Natural killer cell (primary cell): ENCODE measurements around the gene BRPF3. TPM values are rescaled to one million over a fixed set of nuclear protein-coding genes. Genes with fewer than 3 reads are reported as not detected.

Experiments
- ATAC-seq, 3 donors: fragments of 150-1000 bp in 2 of 3; fragments of 200-7000 bp in 1 of 3; cut with Tn5 transposase; 1 replicate in 1 of 3; 2 replicates in 2 of 3; pipeline ENCODE4 v1.10.0; 2021; ENCODE audit warnings: mild to moderate bottlenecking in 2 of 3, moderate library complexity in 2 of 3
- DNase-seq, 2 donors: peaks; one replicate each; pipeline versions ENCODE4 v3.0.0 to v3.0.0-alpha.2; 2013 to 2021; ENCODE audit warnings: mixed read lengths in 1 of 2
- H3K27ac ChIP-seq: one replicate; pipeline ENCODE4 v1.5.1; 2013; ENCODE audit warnings: mild to moderate bottlenecking, low read length
- H3K27me3 ChIP-seq: one replicate; pipeline ENCODE4 v1.6.1; 2013; ENCODE audit warnings: low read length; ENCODE audit not compliant: control insufficient read depth, insufficient read depth
- H3K36me3 ChIP-seq: one replicate; pipeline ENCODE4 v1.6.1; 2013; ENCODE audit warnings: low read length; ENCODE audit not compliant: control insufficient read depth, insufficient read depth
- H3K4me1 ChIP-seq: one replicate; pipeline ENCODE4 v1.6.1; 2013; ENCODE audit warnings: low read length; ENCODE audit not compliant: control insufficient read depth, insufficient read depth
- H3K4me3 ChIP-seq: one replicate; pipeline ENCODE4 v1.5.1; 2013; ENCODE audit warnings: low read length
- H3K9me3 ChIP-seq: one replicate; pipeline ENCODE4 v1.6.1; 2013; ENCODE audit warnings: low read length; ENCODE audit not compliant: control insufficient read depth, insufficient read depth
- H3K27ac Mint-ChIP-seq, 2 donors: one replicate each; pipeline ENCODE4 v1.8.0; 2022; ENCODE audit warnings: mild to moderate bottlenecking in 2 of 2, mixed read lengths in 2 of 2, moderate library complexity in 1 of 2
- H3K27me3 Mint-ChIP-seq, 2 donors: one replicate each; pipeline ENCODE4 v1.8.0; 2022; ENCODE audit warnings: low read depth in 2 of 2, mixed read lengths in 2 of 2
- H3K36me3 Mint-ChIP-seq: one replicate; pipeline ENCODE4 v1.8.0; 2022; ENCODE audit warnings: mixed read lengths
- H3K4me1 Mint-ChIP-seq, 2 donors: one replicate each; pipeline ENCODE4 v1.8.0; 2022; ENCODE audit warnings: mixed read lengths in 2 of 2
- H3K4me3 Mint-ChIP-seq: one replicate; pipeline ENCODE4 v1.8.0; 2022; ENCODE audit warnings: mild to moderate bottlenecking, moderate library complexity, mixed read lengths
- H3K9me3 Mint-ChIP-seq, 2 donors: one replicate each; pipeline ENCODE4 v1.8.0; 2022; ENCODE audit warnings: mixed read lengths in 2 of 2
- WGBS: methylation state at CpG from one replicate; pipeline ENCODE4 v1.1.7; 2013; ENCODE audit warnings: missing lambda C conversion rate; ENCODE audit not compliant: insufficient coverage; 5-methylcytosine and 5-hydroxymethylcytosine counted together
- intact Hi-C: fragments of 100-400 bp; cut with micrococcal nuclease; formaldehyde crosslinking; loops from one replicate; pipeline ENCODE4 v1.14.2; 2022
- total RNA-seq, 4 donors: library from RNA; stranded (reverse); fragments of 120-200 nt in 1 of 4; gene quantifications; one replicate each; pipeline versions ENCODE4 v1.2.3 to v1.2.4, GENCODE V29; 2013 to 2022
- TF ChIP-seq, protein P1 (sequence below): fragments of 200-600 bp; IDR thresholded peaks from one replicate; pipeline ENCODE4 v1.8.0; 2022; ENCODE audit warnings: antibody characterized with exemption

Gene BRPF3
- total RNA-seq, 3 donors from 2014 or later (not counting 1 experiment from before 2014, with no cell fraction given): 46.0 to 58.5 (median 57.4) TPM

DNA sequence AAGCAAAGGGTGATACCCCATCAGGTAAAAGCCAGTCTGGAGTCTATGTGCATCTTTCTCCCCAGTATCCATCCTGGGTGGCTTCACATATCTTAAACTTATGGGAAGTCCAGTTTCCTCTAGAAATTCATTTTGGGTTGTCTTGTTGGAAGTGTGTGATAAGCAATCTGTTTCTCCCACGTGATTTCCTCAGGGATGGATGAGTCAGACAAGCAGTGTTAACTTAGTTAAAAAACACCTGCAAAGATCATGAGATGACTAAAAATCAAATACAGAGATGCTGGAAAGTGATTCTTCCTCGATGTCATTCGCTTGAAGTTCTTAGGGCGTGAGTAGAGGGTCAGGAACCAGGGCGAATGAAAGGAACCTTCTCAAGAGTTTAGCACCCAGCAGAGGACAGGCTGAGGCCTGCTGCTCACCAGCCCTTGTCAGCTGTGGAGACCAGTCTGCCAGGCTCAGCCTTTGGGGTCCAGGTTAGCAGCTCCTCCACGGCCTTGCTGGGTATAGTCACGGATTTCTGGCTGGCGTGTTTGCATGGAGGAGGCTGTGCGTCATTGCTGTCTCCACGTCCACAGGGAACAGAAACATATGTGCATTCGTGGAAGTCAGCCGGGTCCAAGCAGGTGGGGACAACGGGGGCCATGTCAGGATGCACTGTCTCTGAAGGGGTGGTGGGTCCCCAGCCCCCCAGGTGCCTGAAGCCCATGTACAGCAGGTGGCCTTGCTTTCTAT, 70.5 kb downstream of the BRPF3 start:
- Mint-ChIP-seq H3K9me3 (peaks cover 0 to 4% of the 10 kb centered on the region in 2 donors), H3K4me1 (no peaks in the 10 kb centered on the region), H3K36me3 (peaks cover 6% of the 10 kb centered on the region), H3K27ac (no peak overlapping the region), H3K27me3 (peaks cover 16 to 19% of the 10 kb centered on the region in 2 donors), H3K4me3 (no peak overlapping the region)
- Histone ChIP-seq H3K27ac (no peak overlapping the region), H3K27me3 (no peaks in the 10 kb centered on the region), H3K4me3 (no peak overlapping the region), H3K9me3 (peaks cover 4% of the 10 kb centered on the region), H3K36me3 (no peaks in the 10 kb centered on the region), H3K4me1 (no peaks in the 10 kb centered on the region)
- WGBS: 95% methylated on average over 13 of the region's 13 CpGs
- TF ChIP-seq, protein P1, sequence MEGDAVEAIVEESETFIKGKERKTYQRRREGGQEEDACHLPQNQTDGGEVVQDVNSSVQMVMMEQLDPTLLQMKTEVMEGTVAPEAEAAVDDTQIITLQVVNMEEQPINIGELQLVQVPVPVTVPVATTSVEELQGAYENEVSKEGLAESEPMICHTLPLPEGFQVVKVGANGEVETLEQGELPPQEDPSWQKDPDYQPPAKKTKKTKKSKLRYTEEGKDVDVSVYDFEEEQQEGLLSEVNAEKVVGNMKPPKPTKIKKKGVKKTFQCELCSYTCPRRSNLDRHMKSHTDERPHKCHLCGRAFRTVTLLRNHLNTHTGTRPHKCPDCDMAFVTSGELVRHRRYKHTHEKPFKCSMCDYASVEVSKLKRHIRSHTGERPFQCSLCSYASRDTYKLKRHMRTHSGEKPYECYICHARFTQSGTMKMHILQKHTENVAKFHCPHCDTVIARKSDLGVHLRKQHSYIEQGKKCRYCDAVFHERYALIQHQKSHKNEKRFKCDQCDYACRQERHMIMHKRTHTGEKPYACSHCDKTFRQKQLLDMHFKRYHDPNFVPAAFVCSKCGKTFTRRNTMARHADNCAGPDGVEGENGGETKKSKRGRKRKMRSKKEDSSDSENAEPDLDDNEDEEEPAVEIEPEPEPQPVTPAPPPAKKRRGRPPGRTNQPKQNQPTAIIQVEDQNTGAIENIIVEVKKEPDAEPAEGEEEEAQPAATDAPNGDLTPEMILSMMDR: no peak
- DNase-seq (no peak), ATAC-seq (no peak)
- intact Hi-C loops: no loop called here

DNA sequence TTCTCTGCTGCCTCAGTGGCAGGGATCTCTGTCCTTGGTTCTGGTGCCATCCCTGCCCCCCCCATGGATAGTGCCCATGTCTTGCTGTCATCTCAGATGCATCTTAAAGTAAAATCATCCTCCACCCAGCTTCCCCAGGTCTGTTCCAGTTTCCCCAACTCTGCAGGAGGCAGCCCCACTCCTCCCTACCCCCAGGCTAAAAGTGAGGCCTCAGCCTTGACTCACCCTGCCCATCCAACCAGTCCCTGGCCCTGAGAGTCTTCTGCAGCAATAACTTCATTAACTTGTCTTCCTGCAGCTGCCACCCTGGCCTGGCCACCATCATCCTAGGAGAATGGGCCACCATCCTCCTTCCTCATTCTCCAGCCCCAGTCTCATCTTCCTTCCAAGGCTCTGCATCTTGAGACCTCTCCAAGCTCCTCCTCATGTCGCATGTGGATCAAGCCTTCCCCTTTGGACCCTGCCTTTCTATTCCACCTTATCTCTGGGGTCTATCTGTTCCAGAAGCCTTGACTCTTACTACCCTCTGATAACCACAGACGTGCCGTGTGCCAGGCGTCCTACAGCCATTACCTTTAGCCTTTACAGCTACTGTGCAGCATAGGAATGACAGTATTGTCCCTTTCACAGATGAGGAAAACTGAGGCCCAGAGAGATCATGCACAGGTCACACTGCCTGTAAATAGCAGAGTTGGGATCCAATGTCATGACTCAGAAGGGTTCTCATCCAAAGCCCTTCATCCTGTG, 71.4 kb downstream of the BRPF3 start:
- 95% methylated on average over 4 of the region's 4 CpGs for WGBS
- peaks cover 10% of the 10 kb centered on the region in 2 donors for H3K27me3 Mint-ChIP-seq
- H3K27ac Mint-ChIP-seq: no peak overlapping the region

DNA sequence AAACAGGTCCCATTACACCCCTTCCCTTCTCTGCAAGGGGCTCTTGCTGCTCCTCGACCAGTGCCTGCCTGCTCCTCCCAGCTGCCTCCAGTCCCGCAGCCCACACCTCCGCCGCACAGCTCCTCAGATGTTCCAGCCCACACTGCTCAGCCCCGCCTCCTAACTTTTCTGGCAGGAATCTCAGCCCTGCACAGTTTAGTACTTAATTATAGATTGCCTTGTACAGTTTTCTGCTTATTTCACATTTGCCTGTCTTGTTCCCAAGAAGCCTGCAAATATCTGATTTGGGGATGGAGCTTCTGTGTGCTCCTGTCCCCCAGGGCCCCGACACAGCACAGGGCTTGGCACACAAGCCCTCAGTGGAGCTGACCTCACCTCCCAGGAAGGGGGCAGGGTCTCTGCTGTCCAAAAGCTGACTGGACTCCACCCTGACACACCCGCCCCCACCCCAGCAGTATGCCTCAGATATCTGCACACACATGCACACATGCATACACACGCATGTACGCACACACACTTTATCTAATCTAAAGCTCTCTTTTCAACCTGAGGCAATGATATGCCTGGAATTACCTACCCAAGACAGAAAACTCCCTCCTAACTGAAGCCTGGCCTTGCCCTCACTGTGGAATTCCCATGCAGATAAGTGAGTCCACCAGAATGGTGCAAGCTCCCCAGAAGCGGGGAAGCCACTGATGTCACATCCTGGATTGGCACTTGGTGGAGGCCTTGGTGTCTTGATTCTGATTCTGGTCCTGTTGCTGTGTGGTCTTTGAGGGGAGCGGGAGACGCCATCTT, 72.1 kb downstream of the BRPF3 start:
- DNase-seq (no peak), ATAC-seq (no peak)
- Histone ChIP-seq H3K36me3 (no peaks in the 10 kb centered on the region), H3K9me3 (peaks cover 4% of the 10 kb centered on the region), H3K4me1 (no peaks in the 10 kb centered on the region), H3K27me3 (no peaks in the 10 kb centered on the region), H3K27ac (no peak overlapping the region), H3K4me3 (no peak overlapping the region)
- TF ChIP-seq, protein P1: no peak
- peaks cover 6% of the 10 kb centered on the region for H3K36me3 Mint-ChIP-seq
- H3K4me3 Mint-ChIP-seq: no peak overlapping the region
- 86% methylated on average over 10 of the region's 12 CpGs for WGBS
- intact Hi-C loops: no loop called here
- H3K27ac Mint-ChIP-seq: no peak overlapping the region
- peaks cover 13 to 16% of the 10 kb centered on the region in 2 donors for H3K27me3 Mint-ChIP-seq
- peaks cover 0 to 4% of the 10 kb centered on the region in 2 donors for H3K9me3 Mint-ChIP-seq
- no peaks in the 10 kb centered on the region for H3K4me1 Mint-ChIP-seq

More for the DNA sequence above, 71.4 kb downstream of the BRPF3 start:
- Histone ChIP-seq H3K4me1 (no peaks in the 10 kb centered on the region), H3K9me3 (peaks cover 4% of the 10 kb centered on the region), H3K36me3 (no peaks in the 10 kb centered on the region), H3K27ac (no peak overlapping the region), H3K4me3 (no peak overlapping the region), H3K27me3 (no peaks in the 10 kb centered on the region)
- DNase-seq (no peak), ATAC-seq (no peak)
- TF ChIP-seq, protein P1: no peak
- intact Hi-C loops: no loop called here
- no peak overlapping the region for H3K4me3 Mint-ChIP-seq
- H3K4me1 Mint-ChIP-seq: no peaks in the 10 kb centered on the region
- H3K9me3 Mint-ChIP-seq: peaks cover 0 to 4% of the 10 kb centered on the region in 2 donors
- H3K36me3 Mint-ChIP-seq: peaks cover 6% of the 10 kb centered on the region
